K562 (cell line): ENCODE data around the gene CNTD1. TPM values are rescaled to one million over a fixed set of nuclear protein-coding genes. Genes with fewer than 3 reads are reported as not detected.

ENCODE experiments used
- E2F6 ChIP-seq, 2 experiments: IDR thresholded peaks; 2 replicates each; pipeline ENCODE4 v1.6.1; 2011; ENCODE audit warnings: borderline replicate concordance in 1 of 2, control low read depth in 1 of 2, low read depth in 1 of 2, low read length in 1 of 2, mild to moderate bottlenecking in 1 of 2, mixed read lengths in 1 of 2, moderate library complexity in 1 of 2; ENCODE audit not compliant: insufficient read depth in 1 of 2, insufficient read length in 1 of 2, poor library complexity in 1 of 2, severe bottlenecking in 1 of 2; ENCODE audit errors: extremely low read depth in 1 of 2
- KLF10 ChIP-seq: fragments of 250-450 bp; sonication (Bioruptor Pico); IDR thresholded peaks from 2 replicates; pipeline ENCODE4 v1.6.1; 2021; ENCODE audit warnings: matching md5 sums
- ZNF280A ChIP-seq: fragments of 450-650 bp; IDR thresholded peaks from 2 replicates; pipeline ENCODE4 v1.6.1; 2018; ENCODE audit warnings: mild to moderate bottlenecking, low read depth; ENCODE audit not compliant: partially characterized antibody
- ZNF395 ChIP-seq: fragments of 200-800 bp; sonication (Bioruptor generic); IDR thresholded peaks from 2 replicates; pipeline ENCODE4 v1.6.1; 2017; ENCODE audit warnings: missing genetic modification characterization, missing compliant biosample characterization
- polyA plus RNA-seq, 8 experiments: library from polyadenylated mRNA; depleted of rRNA in 4 of 8; stranded (reverse) in 5 of 8; unstranded in 3 of 8; fragments of >200 nt; fragmentation: Nextera tagmentation in 2 of 8; fragmentation: Illumina TruSeq in 1 of 8; extraction: Ambion mirVana in 2 of 8; extraction: Trizol in 1 of 8; gene quantifications; 2 replicates each; pipeline versions ENCODE4 v1.2.1 to v1.2.3, GENCODE V29; 2011 to 2014; ENCODE audit warnings: inconsistent platforms in 1 of 8, missing spikeins in 1 of 8
- total RNA-seq, 7 experiments: library from RNA; depleted of rRNA in 6 of 7; stranded (reverse); fragments of >200 nt in 6 of 7; fragmentation: Illumina TruSeq in 2 of 7; extraction: Trizol in 2 of 7; gene quantifications; 2 replicates each; pipeline versions ENCODE4 v1.2.1 to v1.2.3, GENCODE V29; 2011 to 2021; ENCODE audit warnings: low replicate concordance in 1 of 7
- TF ChIP-seq, protein P1 (sequence below): fragments of 450-650 bp; IDR thresholded peaks from 2 replicates; pipeline ENCODE4 v1.6.1; 2016; ENCODE audit warnings: mild to moderate bottlenecking, moderate library complexity
- TF ChIP-seq, protein P2 (sequence below): fragments of 250-450 bp; sonication (Bioruptor Pico); IDR thresholded peaks from 2 replicates; pipeline ENCODE4 v1.8.0; 2022; ENCODE audit warnings: moderate library complexity, mild to moderate bottlenecking, inconsistent platforms

The CNTD1 gene
- total and polyA plus RNA-seq, 9 of the 15 experiments (the other 6 are each of a cell fraction or from before 2014, with no cell fraction given), result 0.12 to 0.86 (median 0.41) TPM; not detected in 1

GRCh38 chr17:42832934-42833766 lies 34.5 kb downstream of the CNTD1 start, which contains the start of gene PSME3 (continued):
- TF ChIP-seq E2F6 (IDR thresholded peaks at IDR 0.05; ENCODE audit: borderline replicate concordance in 1 of 2, extremely low read depth in 1 of 2, insufficient read depth in 1 of 2, insufficient read length in 1 of 2, low read depth in 1 of 2, low read length in 1 of 2, poor library complexity in 1 of 2, severe bottlenecking in 1 of 2) (peak; percentile 67), ZNF280A (no peak), ZNF395 (CRISPR knock-in tag) (peak; percentile 92), KLF10 (CRISPR knock-in tag) (no peak)
- TF ChIP-seq, protein P1, sequence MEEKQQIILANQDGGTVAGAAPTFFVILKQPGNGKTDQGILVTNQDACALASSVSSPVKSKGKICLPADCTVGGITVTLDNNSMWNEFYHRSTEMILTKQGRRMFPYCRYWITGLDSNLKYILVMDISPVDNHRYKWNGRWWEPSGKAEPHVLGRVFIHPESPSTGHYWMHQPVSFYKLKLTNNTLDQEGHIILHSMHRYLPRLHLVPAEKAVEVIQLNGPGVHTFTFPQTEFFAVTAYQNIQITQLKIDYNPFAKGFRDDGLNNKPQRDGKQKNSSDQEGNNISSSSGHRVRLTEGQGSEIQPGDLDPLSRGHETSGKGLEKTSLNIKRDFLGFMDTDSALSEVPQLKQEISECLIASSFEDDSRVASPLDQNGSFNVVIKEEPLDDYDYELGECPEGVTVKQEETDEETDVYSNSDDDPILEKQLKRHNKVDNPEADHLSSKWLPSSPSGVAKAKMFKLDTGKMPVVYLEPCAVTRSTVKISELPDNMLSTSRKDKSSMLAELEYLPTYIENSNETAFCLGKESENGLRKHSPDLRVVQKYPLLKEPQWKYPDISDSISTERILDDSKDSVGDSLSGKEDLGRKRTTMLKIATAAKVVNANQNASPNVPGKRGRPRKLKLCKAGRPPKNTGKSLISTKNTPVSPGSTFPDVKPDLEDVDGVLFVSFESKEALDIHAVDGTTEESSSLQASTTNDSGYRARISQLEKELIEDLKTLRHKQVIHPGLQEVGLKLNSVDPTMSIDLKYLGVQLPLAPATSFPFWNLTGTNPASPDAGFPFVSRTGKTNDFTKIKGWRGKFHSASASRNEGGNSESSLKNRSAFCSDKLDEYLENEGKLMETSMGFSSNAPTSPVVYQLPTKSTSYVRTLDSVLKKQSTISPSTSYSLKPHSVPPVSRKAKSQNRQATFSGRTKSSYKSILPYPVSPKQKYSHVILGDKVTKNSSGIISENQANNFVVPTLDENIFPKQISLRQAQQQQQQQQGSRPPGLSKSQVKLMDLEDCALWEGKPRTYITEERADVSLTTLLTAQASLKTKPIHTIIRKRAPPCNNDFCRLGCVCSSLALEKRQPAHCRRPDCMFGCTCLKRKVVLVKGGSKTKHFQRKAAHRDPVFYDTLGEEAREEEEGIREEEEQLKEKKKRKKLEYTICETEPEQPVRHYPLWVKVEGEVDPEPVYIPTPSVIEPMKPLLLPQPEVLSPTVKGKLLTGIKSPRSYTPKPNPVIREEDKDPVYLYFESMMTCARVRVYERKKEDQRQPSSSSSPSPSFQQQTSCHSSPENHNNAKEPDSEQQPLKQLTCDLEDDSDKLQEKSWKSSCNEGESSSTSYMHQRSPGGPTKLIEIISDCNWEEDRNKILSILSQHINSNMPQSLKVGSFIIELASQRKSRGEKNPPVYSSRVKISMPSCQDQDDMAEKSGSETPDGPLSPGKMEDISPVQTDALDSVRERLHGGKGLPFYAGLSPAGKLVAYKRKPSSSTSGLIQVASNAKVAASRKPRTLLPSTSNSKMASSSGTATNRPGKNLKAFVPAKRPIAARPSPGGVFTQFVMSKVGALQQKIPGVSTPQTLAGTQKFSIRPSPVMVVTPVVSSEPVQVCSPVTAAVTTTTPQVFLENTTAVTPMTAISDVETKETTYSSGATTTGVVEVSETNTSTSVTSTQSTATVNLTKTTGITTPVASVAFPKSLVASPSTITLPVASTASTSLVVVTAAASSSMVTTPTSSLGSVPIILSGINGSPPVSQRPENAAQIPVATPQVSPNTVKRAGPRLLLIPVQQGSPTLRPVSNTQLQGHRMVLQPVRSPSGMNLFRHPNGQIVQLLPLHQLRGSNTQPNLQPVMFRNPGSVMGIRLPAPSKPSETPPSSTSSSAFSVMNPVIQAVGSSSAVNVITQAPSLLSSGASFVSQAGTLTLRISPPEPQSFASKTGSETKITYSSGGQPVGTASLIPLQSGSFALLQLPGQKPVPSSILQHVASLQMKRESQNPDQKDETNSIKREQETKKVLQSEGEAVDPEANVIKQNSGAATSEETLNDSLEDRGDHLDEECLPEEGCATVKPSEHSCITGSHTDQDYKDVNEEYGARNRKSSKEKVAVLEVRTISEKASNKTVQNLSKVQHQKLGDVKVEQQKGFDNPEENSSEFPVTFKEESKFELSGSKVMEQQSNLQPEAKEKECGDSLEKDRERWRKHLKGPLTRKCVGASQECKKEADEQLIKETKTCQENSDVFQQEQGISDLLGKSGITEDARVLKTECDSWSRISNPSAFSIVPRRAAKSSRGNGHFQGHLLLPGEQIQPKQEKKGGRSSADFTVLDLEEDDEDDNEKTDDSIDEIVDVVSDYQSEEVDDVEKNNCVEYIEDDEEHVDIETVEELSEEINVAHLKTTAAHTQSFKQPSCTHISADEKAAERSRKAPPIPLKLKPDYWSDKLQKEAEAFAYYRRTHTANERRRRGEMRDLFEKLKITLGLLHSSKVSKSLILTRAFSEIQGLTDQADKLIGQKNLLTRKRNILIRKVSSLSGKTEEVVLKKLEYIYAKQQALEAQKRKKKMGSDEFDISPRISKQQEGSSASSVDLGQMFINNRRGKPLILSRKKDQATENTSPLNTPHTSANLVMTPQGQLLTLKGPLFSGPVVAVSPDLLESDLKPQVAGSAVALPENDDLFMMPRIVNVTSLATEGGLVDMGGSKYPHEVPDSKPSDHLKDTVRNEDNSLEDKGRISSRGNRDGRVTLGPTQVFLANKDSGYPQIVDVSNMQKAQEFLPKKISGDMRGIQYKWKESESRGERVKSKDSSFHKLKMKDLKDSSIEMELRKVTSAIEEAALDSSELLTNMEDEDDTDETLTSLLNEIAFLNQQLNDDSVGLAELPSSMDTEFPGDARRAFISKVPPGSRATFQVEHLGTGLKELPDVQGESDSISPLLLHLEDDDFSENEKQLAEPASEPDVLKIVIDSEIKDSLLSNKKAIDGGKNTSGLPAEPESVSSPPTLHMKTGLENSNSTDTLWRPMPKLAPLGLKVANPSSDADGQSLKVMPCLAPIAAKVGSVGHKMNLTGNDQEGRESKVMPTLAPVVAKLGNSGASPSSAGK, result peak; percentile 74
- TF ChIP-seq, protein P2, sequence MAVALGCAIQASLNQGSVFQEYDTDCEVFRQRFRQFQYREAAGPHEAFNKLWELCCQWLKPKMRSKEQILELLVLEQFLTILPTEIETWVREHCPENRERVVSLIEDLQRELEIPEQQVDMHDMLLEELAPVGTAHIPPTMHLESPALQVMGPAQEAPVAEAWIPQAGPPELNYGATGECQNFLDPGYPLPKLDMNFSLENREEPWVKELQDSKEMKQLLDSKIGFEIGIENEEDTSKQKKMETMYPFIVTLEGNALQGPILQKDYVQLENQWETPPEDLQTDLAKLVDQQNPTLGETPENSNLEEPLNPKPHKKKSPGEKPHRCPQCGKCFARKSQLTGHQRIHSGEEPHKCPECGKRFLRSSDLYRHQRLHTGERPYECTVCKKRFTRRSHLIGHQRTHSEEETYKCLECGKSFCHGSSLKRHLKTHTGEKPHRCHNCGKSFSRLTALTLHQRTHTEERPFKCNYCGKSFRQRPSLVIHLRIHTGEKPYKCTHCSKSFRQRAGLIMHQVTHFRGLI, result no peak
